HG03039 (cell line): ENCODE data around the gene KATNIP.

ENCODE experiments used
- ATAC-seq: cut with Tn5 transposase; IDR thresholded peaks from one replicate; pipeline ENCODE4 v1.9.1; 2021; ENCODE audit warnings: mild to moderate bottlenecking, moderate library complexity; ENCODE audit not compliant: unreplicated experiment

Gene KATNIP

DNA sequence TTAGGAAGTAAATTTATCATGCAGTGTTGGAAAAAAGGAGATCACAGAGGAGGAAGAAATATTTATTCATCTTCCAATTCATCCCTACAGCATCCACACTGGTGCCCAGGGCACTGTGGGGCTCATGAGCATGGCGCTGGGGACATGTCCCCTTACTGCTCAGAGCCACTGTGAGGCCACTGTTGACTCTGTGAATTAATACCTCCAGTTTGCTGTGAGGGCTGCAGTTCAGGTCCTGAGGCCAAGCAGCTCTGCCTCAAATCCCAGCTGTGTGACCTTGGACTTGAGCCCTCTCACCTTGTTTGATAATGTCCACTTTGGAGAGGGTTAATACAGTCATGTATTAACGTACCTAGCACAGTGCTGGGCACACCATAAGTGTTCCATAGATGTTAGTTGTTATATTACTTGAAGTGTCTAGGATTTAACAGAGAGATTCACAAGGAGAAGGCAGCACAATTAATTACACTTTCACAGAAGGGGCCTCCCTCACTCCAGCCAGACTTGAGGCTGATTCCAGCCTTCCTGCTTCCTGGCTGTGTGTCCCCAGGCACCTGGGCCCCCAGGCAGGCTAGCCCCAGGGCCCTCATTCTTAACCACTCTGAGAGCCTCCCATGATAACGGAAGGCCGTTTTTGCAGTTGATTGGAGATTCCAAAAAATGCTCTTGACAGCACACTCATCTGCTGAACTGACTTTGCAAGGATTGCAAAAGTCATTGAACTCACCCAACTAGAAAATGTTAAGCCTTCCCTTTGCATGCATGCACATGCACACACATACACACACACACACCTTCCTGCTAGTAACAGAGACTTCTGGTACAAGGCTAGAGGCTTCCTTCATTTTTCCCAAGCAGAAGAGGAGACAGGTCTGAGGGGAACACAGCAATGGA is 29.4 kb downstream of the KATNIP start:
- no peak for ATAC-seq

DNA sequence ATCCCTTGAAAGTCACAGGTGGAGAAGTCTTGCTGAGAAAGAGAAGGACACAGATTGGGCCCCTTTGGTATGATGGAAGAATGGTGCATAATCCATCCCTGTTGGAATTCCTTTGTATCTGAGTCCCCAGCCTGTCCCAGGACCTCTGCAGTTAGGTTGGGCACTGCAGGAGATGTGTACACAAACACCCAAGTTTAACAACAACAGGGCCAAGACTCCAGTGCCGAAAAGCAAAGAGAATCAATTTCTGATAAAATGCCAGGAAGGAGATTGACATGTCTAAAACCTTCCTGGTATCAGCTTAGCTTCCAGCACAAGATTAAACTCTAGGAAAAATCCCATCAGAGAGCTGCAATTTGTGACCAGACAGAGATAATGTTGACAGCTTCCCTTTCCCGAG is 32.9 kb downstream of the KATNIP start:
- ATAC-seq = no peak

DNA sequence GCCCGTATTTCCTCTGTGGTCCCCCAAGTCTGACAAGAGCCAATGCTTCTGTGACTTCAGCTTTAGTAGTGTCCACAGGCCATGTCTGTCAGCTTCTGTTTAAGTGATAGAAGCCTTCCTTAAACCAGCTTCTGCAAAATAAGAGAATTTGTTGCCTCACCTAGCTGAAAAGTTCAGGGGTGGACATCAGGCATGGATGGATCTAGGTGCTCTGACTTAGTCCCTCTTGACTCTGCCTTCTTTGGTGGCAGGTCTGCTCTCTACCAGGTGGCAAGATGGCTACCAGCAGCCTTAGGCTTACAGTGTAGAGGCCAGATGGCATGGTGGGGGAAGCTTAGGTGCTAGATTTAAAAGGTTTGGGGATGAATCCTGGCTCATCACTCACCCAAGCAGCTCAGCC is 33.7 kb downstream of the KATNIP start:
- ATAC-seq = no peak

DNA sequence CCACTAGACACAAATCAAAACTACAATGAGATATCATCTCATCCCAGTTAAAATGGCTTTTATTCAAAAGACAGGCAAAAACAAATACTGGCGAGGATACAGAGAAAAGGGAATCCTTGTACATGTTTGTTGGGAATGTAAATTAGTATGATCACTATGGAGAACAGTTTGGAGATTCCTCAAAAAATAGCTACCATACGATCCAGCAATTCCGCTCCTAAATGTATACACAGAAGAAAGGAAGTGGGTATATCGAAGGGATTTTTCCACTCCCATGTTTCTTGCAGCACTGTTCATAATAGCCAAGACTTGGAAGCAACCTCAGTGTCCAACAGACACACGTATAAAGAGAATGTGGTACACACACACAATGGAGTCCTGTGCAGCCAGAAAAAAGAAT is 35.3 kb downstream of the KATNIP start:
- ATAC-seq = no peak

DNA sequence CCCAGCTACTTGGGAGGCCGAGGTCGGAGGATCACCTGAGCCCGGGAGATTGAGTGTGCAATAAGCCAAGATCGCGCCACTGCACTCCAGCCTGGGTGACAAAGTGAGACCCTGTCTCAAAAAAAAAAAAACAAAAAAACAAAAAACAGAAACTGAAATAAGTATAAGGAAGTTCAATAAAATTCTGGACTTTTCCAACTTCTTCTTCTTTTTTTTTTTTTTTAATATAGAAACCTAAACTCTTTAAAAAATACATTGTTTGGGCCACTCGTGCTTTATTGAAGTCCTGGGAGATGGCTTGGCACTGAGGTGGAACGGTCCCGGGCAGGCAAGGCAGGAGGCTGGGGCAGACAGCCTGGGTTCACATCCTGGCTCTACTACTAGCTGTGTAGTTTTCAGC is 36.8 kb downstream of the KATNIP start:
- no peak for ATAC-seq

DNA sequence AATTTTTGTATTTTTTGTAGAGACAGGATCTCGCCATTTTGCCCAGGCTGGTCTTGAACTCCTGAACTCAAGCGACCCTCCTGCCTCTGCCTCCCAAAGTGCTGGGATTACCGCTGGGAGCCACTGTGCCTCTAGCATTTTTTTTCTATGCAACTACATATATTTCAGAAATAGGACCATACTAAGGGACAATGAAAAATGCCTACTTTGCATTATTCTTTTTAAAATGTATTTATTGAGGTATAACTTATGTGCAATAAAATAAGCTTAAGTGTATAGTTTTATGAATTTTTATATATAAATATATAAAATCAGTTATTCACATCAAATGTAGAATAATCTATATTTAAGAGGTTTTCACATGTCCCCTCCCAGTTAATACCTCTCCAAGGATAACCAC is 38.1 kb downstream of the KATNIP start:
- no peak for ATAC-seq

DNA sequence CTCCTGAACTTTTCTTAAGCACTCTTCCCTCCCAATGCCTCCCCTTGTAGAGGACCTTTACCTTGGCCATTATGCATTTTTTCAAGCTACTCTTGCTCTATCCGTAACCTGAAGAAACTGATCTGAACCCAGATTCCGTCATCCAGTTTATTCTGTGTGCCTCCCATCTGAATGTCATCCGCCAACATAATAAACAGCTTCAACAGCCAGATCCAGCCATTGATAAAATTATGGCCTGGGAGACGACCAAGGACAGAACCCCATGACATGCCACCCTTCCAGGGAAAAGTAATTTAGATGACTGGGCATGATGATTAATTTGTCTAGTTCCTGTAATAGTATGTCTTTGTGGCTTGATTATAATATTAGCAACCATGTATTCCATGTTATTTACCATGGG is 41.9 kb downstream of the KATNIP start:
- no peak for ATAC-seq

DNA sequence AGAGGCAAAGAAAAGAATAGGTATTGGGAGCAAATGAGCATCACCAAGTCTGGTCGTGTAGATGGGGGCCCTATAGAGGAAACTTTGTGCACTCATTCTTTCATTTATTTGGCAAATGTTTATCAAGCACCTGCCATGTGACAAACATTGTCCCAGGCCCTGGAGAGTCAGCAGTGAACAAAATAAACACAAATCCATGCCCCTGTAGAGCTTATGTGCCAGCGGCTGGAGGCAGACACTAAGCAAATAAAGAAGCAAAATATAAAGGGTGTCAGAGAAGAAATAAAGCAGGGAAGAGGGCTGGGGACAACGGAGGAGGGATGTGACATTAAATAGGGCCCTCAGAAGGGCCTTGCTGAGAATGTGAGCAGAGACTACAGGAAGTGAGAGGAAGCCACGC is 45.5 kb downstream of the KATNIP start:
- ATAC-seq = no peak

DNA sequence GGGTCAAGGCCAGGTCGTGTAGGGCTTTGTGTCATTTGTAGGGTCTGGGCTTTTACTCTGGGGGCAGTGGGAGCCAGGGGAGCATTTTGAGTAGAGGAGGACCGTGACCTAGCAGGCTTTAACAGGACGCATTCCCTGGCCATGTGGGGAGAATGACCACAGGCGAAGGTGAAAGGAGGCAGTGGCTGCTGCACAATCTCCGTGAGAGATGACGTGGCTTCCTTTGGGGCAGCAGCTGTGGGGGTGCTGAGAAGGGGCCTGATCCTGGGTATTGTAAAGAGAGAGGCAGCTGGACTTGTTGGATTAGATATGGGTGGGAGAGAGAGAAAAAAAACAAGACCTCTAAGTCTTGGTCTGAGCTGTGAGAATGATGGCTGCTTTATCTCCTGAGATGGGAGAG is 46.0 kb downstream of the KATNIP start:
- no peak for ATAC-seq

DNA sequence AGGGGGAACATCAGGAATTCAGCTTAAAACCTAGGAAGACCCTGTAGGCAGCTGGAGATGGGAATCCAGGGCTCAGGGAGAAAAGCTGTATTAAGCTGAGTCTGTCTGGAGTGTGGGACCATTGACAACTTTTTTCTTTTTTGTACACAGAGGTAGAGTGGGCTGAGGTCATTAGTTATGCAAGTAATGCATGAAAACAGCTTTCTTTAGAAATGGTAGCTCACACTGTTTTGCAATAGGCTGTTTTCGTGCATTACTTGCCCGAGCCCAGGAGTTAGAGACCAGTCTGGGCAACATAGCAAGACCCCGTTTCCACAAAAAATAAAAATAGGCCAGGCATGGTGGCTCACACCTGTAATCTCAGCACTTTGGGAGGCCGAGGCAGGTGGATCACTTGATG is 46.5 kb downstream of the KATNIP start:
- no peak for ATAC-seq

DNA sequence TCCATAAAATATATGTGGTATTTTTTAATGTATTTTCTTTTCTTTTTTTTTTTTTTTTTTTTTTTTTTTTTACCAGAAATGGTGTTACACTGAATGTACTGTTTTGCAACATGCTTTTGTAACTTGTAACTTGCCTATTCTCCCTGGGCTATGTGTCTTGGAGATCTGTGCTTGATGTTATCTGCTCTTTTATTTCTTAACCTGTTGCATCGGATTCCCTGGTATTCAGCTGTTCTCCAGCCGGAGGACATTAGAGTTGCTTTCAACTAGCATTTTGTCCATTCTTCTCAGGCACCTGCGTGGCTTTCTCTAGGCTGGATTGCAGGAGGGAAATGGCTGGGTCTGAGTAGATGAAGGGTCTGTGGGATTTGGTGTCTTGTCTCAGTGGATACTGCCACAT is 47.4 kb downstream of the KATNIP start:
- ATAC-seq = no peak

DNA sequence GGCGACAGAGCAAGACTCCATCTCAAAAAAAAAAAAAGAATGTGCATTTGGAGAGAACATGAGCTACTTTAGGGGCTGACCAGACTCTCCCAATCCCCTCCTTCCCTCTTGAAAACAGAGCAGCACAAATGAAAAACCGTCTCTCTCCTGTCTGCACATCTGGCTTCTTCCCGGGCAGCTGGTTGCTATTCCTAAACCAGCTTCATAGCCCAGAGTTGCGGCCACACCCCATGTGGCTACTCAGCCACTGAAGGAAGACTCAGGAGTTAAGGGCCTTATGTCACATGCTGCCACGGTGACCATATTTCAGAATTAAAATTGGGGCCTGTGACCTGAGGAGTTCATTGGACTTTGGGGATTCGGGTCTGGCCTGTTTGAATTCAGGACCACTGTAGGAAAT is 48.3 kb downstream of the KATNIP start:
- ATAC-seq = no peak

DNA sequence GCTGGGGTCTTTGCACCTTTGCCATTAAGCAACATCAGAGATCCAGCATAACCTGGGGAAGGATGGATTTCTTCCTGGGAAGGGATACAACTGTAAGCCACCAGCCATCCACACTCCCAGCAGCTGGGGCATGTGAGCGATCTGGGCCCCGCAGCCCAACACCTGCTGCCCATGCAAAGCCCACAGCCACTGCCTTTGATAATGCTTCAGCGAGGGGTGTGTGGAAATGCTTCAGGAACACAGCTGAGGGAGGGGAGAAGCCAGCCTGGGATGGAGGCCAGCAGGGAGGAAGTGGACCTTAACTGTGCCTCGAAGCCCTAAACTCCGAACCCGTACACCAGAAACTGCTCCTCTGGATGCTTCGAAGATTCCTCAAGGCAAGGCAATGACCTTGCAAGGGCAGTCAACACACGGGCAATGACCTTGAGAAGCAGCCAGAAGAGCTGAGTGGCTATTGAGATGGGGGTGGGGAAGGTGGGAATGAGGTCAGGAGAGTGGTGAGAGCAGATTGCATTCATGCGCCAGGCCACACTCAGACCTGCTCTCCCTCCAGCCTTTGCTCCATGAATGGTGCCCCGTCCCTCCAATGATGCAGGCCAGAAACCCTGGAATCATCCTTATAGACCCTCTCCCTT is 49.1 kb downstream of the KATNIP start:
- no peak for ATAC-seq

DNA sequence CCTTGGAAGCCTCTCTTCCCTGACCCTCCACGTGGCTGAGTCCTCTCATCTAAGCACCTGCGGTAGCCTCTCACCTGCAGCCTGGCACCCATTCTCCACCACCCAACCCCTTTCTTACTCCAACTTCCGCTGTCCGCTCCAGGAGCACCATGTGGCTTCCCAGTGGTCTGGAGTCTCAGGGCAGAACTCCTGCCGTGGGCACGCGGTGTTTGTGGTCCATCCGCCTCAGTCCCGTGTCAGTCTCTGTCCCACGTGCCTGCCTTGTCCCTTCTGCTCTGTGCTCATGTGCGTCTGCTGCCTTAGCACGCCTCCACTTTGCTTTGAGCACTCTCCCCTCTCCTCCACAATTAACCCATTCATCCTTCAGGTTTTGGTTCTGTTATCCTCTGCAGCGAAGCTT is 49.7 kb downstream of the KATNIP start:
- ATAC-seq = no peak
